ENCODE results near the gene GATA5. TPM values are rescaled to one million over a fixed set of nuclear protein-coding genes. Genes with fewer than 3 reads are reported as not detected.
A peak's percentile ranks its signal among the peaks of the same experiment; 100 is the strongest.

GATA5 gene
- total RNA-seq, 1 donor from 2014 or later = not detected

DNA sequence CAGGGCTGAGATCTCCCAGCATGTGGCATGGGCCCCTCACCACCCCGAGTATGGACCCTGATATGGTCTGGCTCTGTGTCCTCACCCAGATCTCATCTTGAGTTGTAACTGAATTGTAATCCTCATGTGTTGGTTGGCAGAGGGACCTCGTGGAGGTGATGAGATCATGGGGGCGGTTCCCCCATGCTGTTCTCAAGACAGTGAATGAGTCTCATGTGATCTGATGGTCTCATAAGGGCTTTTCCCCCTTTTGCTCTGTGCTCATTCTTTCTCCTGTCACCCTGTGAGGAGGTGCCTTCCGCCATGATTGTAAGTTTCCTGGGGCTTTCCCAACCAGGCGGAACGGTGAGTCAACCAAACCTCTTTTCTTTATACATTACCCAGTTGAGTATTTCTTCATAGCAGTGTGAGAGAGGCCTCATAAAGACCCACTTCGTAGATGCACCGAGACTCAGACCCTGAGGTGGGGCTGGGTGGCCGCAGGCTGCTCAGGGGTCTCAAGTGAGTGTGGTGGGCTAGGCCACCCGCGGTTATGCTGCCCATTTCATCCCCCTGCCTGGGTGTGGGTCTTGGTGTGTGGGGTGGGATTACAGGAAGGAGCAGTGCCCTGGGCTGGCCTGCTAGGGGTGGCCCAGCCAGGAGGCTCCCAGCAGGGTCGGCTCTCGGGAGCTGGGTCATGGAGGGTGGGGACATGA lies 26.2 kb upstream of the GATA5 start:
- POLR2A ChIA-PET = interaction anchor here (0.6 to 1.8 kb wide), 7 partner anchors 50 to 292 kb away, joined by 3 to 5 read pairs (median 4); no protein-coding TSS in a partner anchor
- Mint-ChIP-seq H3K27ac (peak overlapping the region; percentile 86), H3K9me3 (peaks cover 5% of the 10 kb centered on the region), H3K4me3 (peak overlapping the region; percentile 59), H3K4me1 (peaks cover 38% of the 10 kb centered on the region), H3K27me3 (no peaks in the 10 kb centered on the region), H3K36me3 (ENCODE audit: low read depth) (no peaks in the 10 kb centered on the region)
- ATAC-seq (ENCODE audit: low read depth) = peak; percentile 91
- CTCF ChIA-PET = interaction anchor here (1.6 to 1.7 kb wide), 2 partner anchors 115 to 289 kb away, joined by 4 to 7 read pairs; no protein-coding TSS in a partner anchor
- TF ChIP-seq, protein P1, sequence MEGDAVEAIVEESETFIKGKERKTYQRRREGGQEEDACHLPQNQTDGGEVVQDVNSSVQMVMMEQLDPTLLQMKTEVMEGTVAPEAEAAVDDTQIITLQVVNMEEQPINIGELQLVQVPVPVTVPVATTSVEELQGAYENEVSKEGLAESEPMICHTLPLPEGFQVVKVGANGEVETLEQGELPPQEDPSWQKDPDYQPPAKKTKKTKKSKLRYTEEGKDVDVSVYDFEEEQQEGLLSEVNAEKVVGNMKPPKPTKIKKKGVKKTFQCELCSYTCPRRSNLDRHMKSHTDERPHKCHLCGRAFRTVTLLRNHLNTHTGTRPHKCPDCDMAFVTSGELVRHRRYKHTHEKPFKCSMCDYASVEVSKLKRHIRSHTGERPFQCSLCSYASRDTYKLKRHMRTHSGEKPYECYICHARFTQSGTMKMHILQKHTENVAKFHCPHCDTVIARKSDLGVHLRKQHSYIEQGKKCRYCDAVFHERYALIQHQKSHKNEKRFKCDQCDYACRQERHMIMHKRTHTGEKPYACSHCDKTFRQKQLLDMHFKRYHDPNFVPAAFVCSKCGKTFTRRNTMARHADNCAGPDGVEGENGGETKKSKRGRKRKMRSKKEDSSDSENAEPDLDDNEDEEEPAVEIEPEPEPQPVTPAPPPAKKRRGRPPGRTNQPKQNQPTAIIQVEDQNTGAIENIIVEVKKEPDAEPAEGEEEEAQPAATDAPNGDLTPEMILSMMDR (IDR thresholded peaks at IDR 0.05) = no peak
- DNase-seq = peak; percentile 48
- intact Hi-C loops (cut with micrococcal nuclease) = loop anchor here (5.0 kb wide), 1 partner anchor 100 kb away; no protein-coding TSS in a partner anchor

DNA sequence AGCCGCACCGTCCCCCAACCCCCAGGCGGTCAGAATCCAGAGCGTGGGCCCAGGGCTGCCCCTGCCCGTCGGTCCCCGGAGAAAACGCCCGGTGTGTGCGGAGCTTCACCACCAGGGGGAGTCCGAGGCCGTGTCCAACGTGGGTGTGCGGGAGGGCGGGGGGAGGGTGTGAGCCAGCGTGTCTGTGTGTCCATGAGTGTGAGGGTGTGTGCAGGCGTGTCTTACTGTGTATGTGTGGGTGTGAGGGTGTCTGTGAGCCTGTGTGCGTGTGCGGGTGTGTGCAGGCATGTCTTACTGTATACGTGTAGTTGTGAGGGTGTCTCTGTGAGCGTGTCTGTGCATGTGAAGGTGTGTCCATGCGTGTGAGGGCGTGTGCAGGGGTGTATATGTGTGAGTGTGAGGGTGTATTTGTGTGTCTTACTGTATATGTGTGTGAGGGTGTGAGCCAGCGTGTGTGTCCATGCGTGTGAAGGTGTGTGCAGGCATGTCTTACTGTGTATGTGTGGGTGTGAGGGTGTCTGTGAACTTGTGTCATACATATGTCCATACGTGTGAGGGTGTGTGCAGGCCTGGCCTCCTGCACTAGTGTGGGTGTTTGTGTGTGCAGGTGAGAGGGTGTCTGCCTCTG lies 24.6 kb upstream of the GATA5 start:
- no peaks in the 10 kb centered on the region for H3K36me3 Mint-ChIP-seq (ENCODE audit: low read depth)
- POLR2A ChIA-PET = interaction anchor here (0.6 to 1.0 kb wide), 7 partner anchors 111 to 325 kb away, joined by 3 to 11 read pairs (median 5); partner anchors contain the start of genes RPS21 and SLCO4A1
- H3K27ac Mint-ChIP-seq = peak overlapping the region; percentile 67
- CTCF ChIA-PET = interaction anchor here (0.7 to 2.3 kb wide), 10 partner anchors 102 to 308 kb away, joined by 3 to 42 read pairs (median 4); partner anchors contain the start of gene OGFR
- peaks cover 42% of the 10 kb centered on the region for H3K4me1 Mint-ChIP-seq
- H3K27me3 Mint-ChIP-seq = no peaks in the 10 kb centered on the region
- intact Hi-C loops (cut with micrococcal nuclease) = loop anchor here (1.0 to 5.0 kb wide), 4 partner anchors 102 to 308 kb away; no protein-coding TSS in a partner anchor
- peak; percentile 49 for ATAC-seq (ENCODE audit: low read depth)
- TF ChIP-seq, protein P1 (IDR thresholded peaks at IDR 0.05) = peak; percentile 33
- DNase-seq = peak; percentile 77
- peaks cover 5% of the 10 kb centered on the region for H3K9me3 Mint-ChIP-seq
- H3K4me3 Mint-ChIP-seq = no peak overlapping the region

DNA sequence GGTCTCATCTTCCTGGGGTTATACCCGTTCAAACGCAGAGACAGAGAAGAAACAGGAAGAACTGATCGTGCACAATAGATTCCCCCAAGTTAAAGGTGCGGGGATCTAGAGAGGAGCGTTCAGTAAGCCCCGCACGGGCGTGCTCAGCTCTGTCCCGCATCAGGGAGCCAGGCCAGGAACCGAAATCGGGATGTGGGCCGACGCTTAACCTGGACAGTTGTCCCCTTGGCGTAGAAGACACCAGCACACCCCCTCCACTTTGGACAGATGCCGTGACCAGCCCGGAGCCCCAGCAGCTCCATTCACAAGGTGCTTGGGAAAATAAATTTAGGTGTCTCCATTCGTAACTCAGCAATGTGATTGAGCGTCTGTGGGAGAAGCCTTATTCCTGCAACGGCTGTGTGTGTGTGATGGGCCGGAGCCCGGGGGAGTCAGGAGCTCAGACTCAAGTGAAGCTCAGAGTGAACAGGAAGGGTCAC lies 24.0 kb upstream of the GATA5 start:
- intact Hi-C loops (cut with micrococcal nuclease) = loop anchor here (1.0 to 5.0 kb wide), 4 partner anchors 103 to 309 kb away; no protein-coding TSS in a partner anchor
- TF ChIP-seq, protein P1 (IDR thresholded peaks at IDR 0.05) = no peak
- ChIA-PET CTCF (interaction anchor here (0.7 to 2.3 kb wide), 11 partner anchors 22 to 308 kb away, joined by 3 to 42 read pairs (median 4); partner anchors contain the start of gene OGFR), POLR2A (interaction anchor here (0.6 to 1.0 kb wide), 7 partner anchors 112 to 325 kb away, joined by 3 to 11 read pairs (median 5); partner anchors contain the start of genes RPS21 and SLCO4A1)
- Mint-ChIP-seq H3K9me3 (peaks cover 5% of the 10 kb centered on the region), H3K27ac (no peak overlapping the region), H3K27me3 (no peaks in the 10 kb centered on the region), H3K4me3 (no peak overlapping the region), H3K4me1 (peaks cover 43% of the 10 kb centered on the region), H3K36me3 (ENCODE audit: low read depth) (no peaks in the 10 kb centered on the region)
- no peak for DNase-seq
- no peak for ATAC-seq (ENCODE audit: low read depth)

DNA sequence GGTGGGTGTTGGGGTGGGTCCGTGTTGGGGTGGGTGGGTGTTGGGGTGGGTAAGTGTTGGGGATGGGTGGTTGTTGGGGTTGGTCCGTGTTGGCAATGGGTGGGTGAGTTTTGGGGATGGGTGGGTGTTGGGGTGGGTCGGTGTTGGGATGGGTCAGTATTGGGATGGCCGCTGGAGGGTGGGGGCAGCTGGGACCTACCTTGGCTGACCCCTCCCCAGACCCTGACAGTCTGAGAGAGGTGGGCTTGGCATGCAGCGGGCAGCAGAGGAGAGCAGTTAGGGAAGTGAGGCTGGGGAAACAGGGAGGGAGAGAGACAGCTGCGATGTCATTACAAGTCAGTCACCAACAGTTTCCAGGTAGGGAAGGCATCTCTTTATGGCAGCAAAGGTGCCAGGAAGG lies 23.1 kb upstream of the GATA5 start:
- Mint-ChIP-seq H3K27ac (no peak overlapping the region), H3K9me3 (no peaks in the 10 kb centered on the region), H3K4me1 (peaks cover 52% of the 10 kb centered on the region), H3K4me3 (no peak overlapping the region), H3K27me3 (no peaks in the 10 kb centered on the region), H3K36me3 (ENCODE audit: low read depth) (no peaks in the 10 kb centered on the region)
- ChIA-PET CTCF (interaction anchor here (1.0 to 2.3 kb wide), 4 partner anchors 21 to 309 kb away, joined by 3 to 42 read pairs (median 14); no protein-coding TSS in a partner anchor), POLR2A (no interaction called here)
- no peak for ATAC-seq (ENCODE audit: low read depth)
- TF ChIP-seq, protein P1 (IDR thresholded peaks at IDR 0.05) = no peak
- DNase-seq = no peak
- intact Hi-C loops (cut with micrococcal nuclease) = no loop called here
